Trophoblast cell (in vitro differentiated cells and primary cell): Measurements from ENCODE around the gene NKAP.

Source experiments
- DNase-seq, 2 donors: peaks; one replicate each; pipeline ENCODE4 v3.0.0-alpha.2; 2016
- H2AFZ ChIP-seq: 2 replicates; pipeline ENCODE4 v1.6.1; 2013; ENCODE audit warnings: low read length, moderate library complexity, mild to moderate bottlenecking; ENCODE audit not compliant: insufficient read depth, poor library complexity
- H2AK5ac ChIP-seq: 2 replicates; pipeline ENCODE4 v1.6.1; 2013; ENCODE audit warnings: mild to moderate bottlenecking, low read length
- H2BK120ac ChIP-seq: 2 replicates; pipeline ENCODE4 v1.6.1; 2013; ENCODE audit warnings: low read length, mild to moderate bottlenecking, moderate library complexity; ENCODE audit not compliant: insufficient read depth, poor library complexity
- H2BK12ac ChIP-seq: 2 replicates; pipeline ENCODE4 v1.6.1; 2013; ENCODE audit warnings: mild to moderate bottlenecking, low read length, moderate library complexity
- H2BK5ac ChIP-seq: 2 replicates; pipeline ENCODE4 v1.6.1; 2013; ENCODE audit warnings: low read length, low read depth, moderate library complexity, mild to moderate bottlenecking; ENCODE audit not compliant: poor library complexity
- H3K14ac ChIP-seq: 2 replicates; pipeline ENCODE4 v1.6.1; 2013; ENCODE audit warnings: mild to moderate bottlenecking, low read length
- H3K18ac ChIP-seq: 2 replicates; pipeline ENCODE4 v1.6.1; 2013; ENCODE audit warnings: mild to moderate bottlenecking, low read length
- H3K23ac ChIP-seq: 2 replicates; pipeline ENCODE4 v1.6.1; 2013; ENCODE audit warnings: low read length
- H3K27ac ChIP-seq: 2 replicates; pipeline ENCODE4 v1.5.1; 2013; ENCODE audit warnings: low read depth, mild to moderate bottlenecking, inconsistent platforms, low read length, moderate library complexity
- H3K27me3 ChIP-seq: 2 replicates; pipeline ENCODE4 v1.6.1; 2013; ENCODE audit warnings: inconsistent platforms, mild to moderate bottlenecking, low read length, moderate library complexity; ENCODE audit not compliant: insufficient read depth
- H3K36me3 ChIP-seq, 2 experiments: 1 replicate in 1 of 2; 2 replicates in 1 of 2; pipeline ENCODE4 v1.6.1; 2013; ENCODE audit warnings: low read length in 2 of 2, mild to moderate bottlenecking in 2 of 2, moderate library complexity in 1 of 2; ENCODE audit not compliant: insufficient read depth in 2 of 2, control insufficient read depth in 1 of 2
- H3K4ac ChIP-seq: 2 replicates; pipeline ENCODE4 v1.6.1; 2013; ENCODE audit warnings: low read depth, mild to moderate bottlenecking, low read length, moderate library complexity
- H3K4me1 ChIP-seq, 2 experiments: 1 replicate in 1 of 2; 2 replicates in 1 of 2; pipeline ENCODE4 v1.6.1; 2013; ENCODE audit warnings: low read length in 2 of 2, mild to moderate bottlenecking in 2 of 2, moderate library complexity in 1 of 2; ENCODE audit not compliant: insufficient read depth in 2 of 2, control insufficient read depth in 1 of 2
- H3K4me2 ChIP-seq: 2 replicates; pipeline ENCODE4 v1.6.1; 2013; ENCODE audit warnings: inconsistent platforms, mild to moderate bottlenecking, low read length, moderate library complexity
- H3K4me3 ChIP-seq: 2 replicates; pipeline ENCODE4 v1.5.1; 2013; ENCODE audit warnings: mild to moderate bottlenecking, low read depth, low read length, inconsistent platforms
- H3K79me1 ChIP-seq: one replicate; pipeline ENCODE4 v1.6.1; 2013; ENCODE audit warnings: low read length
- H3K79me2 ChIP-seq: 2 replicates; pipeline ENCODE4 v1.6.1; 2013; ENCODE audit warnings: low read length, mild to moderate bottlenecking; ENCODE audit not compliant: control insufficient read depth, insufficient read depth, poor library complexity
- H3K9ac ChIP-seq: 2 replicates; pipeline ENCODE4 v1.6.1; 2013; ENCODE audit warnings: mild to moderate bottlenecking, low read length
- H3K9me3 ChIP-seq: 2 replicates; pipeline ENCODE4 v1.6.1; 2013; ENCODE audit warnings: low read depth, mild to moderate bottlenecking, control low read depth, inconsistent platforms, low read length; ENCODE audit not compliant: insufficient read depth
- H4K12ac ChIP-seq: 2 replicates; pipeline ENCODE4 v1.6.1; 2013; ENCODE audit warnings: low read depth, mild to moderate bottlenecking, low read length, moderate library complexity
- H4K8ac ChIP-seq: 2 replicates; pipeline ENCODE4 v1.6.1; 2013; ENCODE audit warnings: low read depth, mild to moderate bottlenecking, low read length, moderate library complexity
- H4K91ac ChIP-seq: one replicate; pipeline ENCODE4 v1.6.1; 2013; ENCODE audit warnings: low read depth, mild to moderate bottlenecking, low read length, moderate library complexity
- WGBS: extraction: QIAGEN DNeasy Blood & Tissue Kit; methylation state at CpG from one replicate; pipeline ENCODE4 v1.1.7; 2013; ENCODE audit warnings: missing lambda C conversion rate; ENCODE audit not compliant: insufficient read length, insufficient coverage; ENCODE audit errors: extremely low coverage; 5-methylcytosine and 5-hydroxymethylcytosine counted together

NKAP gene

GRCh38 chrX:119986203-119986602 is 42.7 kb upstream of the NKAP start:
- H3K9me3 ChIP-seq: no peaks in the 10 kb centered on the region
- no peak overlapping the region for H2BK12ac ChIP-seq
- H2BK5ac ChIP-seq: no peak overlapping the region
- H2AFZ ChIP-seq: no peak overlapping the region
- H4K91ac ChIP-seq: no peak overlapping the region
- H3K36me3 ChIP-seq: no peaks in the 10 kb centered on the region
- WGBS: no CpG with 5 or more reads among the region's 3 CpGs
- H3K4me3 ChIP-seq: no peak overlapping the region
- no peak for DNase-seq
- no peak overlapping the region for H3K14ac ChIP-seq
- H3K9ac ChIP-seq: no peak overlapping the region
- no peak overlapping the region for H4K8ac ChIP-seq
- no peak overlapping the region for H4K12ac ChIP-seq
- no peaks in the 10 kb centered on the region for H3K79me1 ChIP-seq
- H2BK120ac ChIP-seq: no peak overlapping the region
- H3K4me2 ChIP-seq: no peak overlapping the region
- H3K27ac ChIP-seq: no peak overlapping the region
- H3K4ac ChIP-seq: no peak overlapping the region
- H3K18ac ChIP-seq: no peak overlapping the region
- no peaks in the 10 kb centered on the region for H3K4me1 ChIP-seq
- H3K23ac ChIP-seq: no peak overlapping the region
- no peak overlapping the region for H2AK5ac ChIP-seq
- H3K79me2 ChIP-seq: no peaks in the 10 kb centered on the region
- no peaks in the 10 kb centered on the region for H3K27me3 ChIP-seq

- peak overlapping the region; percentile 47 for H3K27ac ChIP-seq
- no peak overlapping the region for H2AFZ ChIP-seq
- no peaks in the 10 kb centered on the region for H3K4me1 ChIP-seq
- no peak overlapping the region for H4K12ac ChIP-seq
- H3K79me2 ChIP-seq: no peaks in the 10 kb centered on the region
- H2BK5ac ChIP-seq: no peak overlapping the region
- no peak overlapping the region for H4K8ac ChIP-seq
- H3K23ac ChIP-seq: no peak overlapping the region
- no peak overlapping the region for H4K91ac ChIP-seq
- no peaks in the 10 kb centered on the region for H3K9me3 ChIP-seq
- H3K18ac ChIP-seq: no peak overlapping the region
- no peak overlapping the region for H3K9ac ChIP-seq
- no peak overlapping the region for H3K4me3 ChIP-seq
- no peaks in the 10 kb centered on the region for H3K27me3 ChIP-seq
- H3K14ac ChIP-seq: no peak overlapping the region
- no peaks in the 10 kb centered on the region for H3K79me1 ChIP-seq
- no peak for DNase-seq
- no peak overlapping the region for H2BK12ac ChIP-seq
- no CpG with 5 or more reads among the region's 5 CpGs for WGBS
- no peak overlapping the region for H2BK120ac ChIP-seq
- no peak overlapping the region for H3K4me2 ChIP-seq
- no peaks in the 10 kb centered on the region for H3K36me3 ChIP-seq
- no peak overlapping the region for H3K4ac ChIP-seq
- H2AK5ac ChIP-seq: no peak overlapping the region
These were observed 41.1 kb upstream of the NKAP start for GRCh38 chrX:119984652-119985051.

GRCh38 chrX:119983494-119983893 is 39.9 kb upstream of the NKAP start:
- no peaks in the 10 kb centered on the region for H3K79me2 ChIP-seq
- H3K36me3 ChIP-seq: no peaks in the 10 kb centered on the region
- no peak overlapping the region for H3K18ac ChIP-seq
- H3K14ac ChIP-seq: no peak overlapping the region
- H4K91ac ChIP-seq: no peak overlapping the region
- no peak overlapping the region for H3K9ac ChIP-seq
- H2BK120ac ChIP-seq: no peak overlapping the region
- H3K9me3 ChIP-seq: no peaks in the 10 kb centered on the region
- H4K8ac ChIP-seq: no peak overlapping the region
- no peak overlapping the region for H3K4me3 ChIP-seq
- no peak overlapping the region for H3K27ac ChIP-seq
- H3K4me2 ChIP-seq: no peak overlapping the region
- H3K4ac ChIP-seq: no peak overlapping the region
- H2BK5ac ChIP-seq: no peak overlapping the region
- no peak overlapping the region for H2AK5ac ChIP-seq
- H4K12ac ChIP-seq: no peak overlapping the region
- DNase-seq: no peak
- no peak overlapping the region for H3K23ac ChIP-seq
- no peaks in the 10 kb centered on the region for H3K79me1 ChIP-seq
- no CpG with 5 or more reads among the region's 2 CpGs for WGBS
- H3K4me1 ChIP-seq: no peaks in the 10 kb centered on the region
- H3K27me3 ChIP-seq: no peaks in the 10 kb centered on the region
- no peak overlapping the region for H2BK12ac ChIP-seq
- H2AFZ ChIP-seq: no peak overlapping the region

GRCh38 chrX:119982145-119982544 is 38.6 kb upstream of the NKAP start:
- no peak overlapping the region for H2BK5ac ChIP-seq
- H3K4me1 ChIP-seq: no peaks in the 10 kb centered on the region
- no peak for DNase-seq
- H3K4me2 ChIP-seq: no peak overlapping the region
- no peaks in the 10 kb centered on the region for H3K9me3 ChIP-seq
- H3K79me1 ChIP-seq: no peaks in the 10 kb centered on the region
- H2AFZ ChIP-seq: no peak overlapping the region
- no peak overlapping the region for H3K23ac ChIP-seq
- no peak overlapping the region for H4K8ac ChIP-seq
- H3K18ac ChIP-seq: no peak overlapping the region
- H2BK12ac ChIP-seq: no peak overlapping the region
- H4K91ac ChIP-seq: no peak overlapping the region
- H3K4ac ChIP-seq: no peak overlapping the region
- no peaks in the 10 kb centered on the region for H3K27me3 ChIP-seq
- H3K4me3 ChIP-seq: no peak overlapping the region
- no CpG with 5 or more reads among the region's 3 CpGs for WGBS
- H2AK5ac ChIP-seq: no peak overlapping the region
- no peak overlapping the region for H3K14ac ChIP-seq
- H3K27ac ChIP-seq: no peak overlapping the region
- H2BK120ac ChIP-seq: no peak overlapping the region
- H4K12ac ChIP-seq: no peak overlapping the region
- H3K9ac ChIP-seq: no peak overlapping the region
- H3K36me3 ChIP-seq: no peaks in the 10 kb centered on the region
- no peaks in the 10 kb centered on the region for H3K79me2 ChIP-seq
